Activated CD4-positive, alpha-beta T cell treated with anti-CD3 and anti-CD28 coated beads, Interleukin-2, amount 10 ng/mL, durations not matched to agents 24 days and 14 days (primary cell): ENCODE measurements around the gene NFIX. TPM values are rescaled to one million over a fixed set of nuclear protein-coding genes. Genes with fewer than 3 reads are reported as not detected.

ENCODE experiments used
- DNase-seq: peaks from one replicate; pipeline ENCODE4 v3.0.0; 2022
- H3K27ac Mint-ChIP-seq: one replicate; pipeline ENCODE4 v1.8.0; 2022; ENCODE audit warnings: mild to moderate bottlenecking, mixed read lengths
- H3K27me3 Mint-ChIP-seq: one replicate; pipeline ENCODE4 v1.8.0; 2022; ENCODE audit warnings: mixed read lengths
- H3K36me3 Mint-ChIP-seq: one replicate; pipeline ENCODE4 v1.8.0; 2022; ENCODE audit warnings: low read depth, mild to moderate bottlenecking, mixed read lengths
- H3K4me1 Mint-ChIP-seq: one replicate; pipeline ENCODE4 v1.8.0; 2021; ENCODE audit warnings: mixed read lengths
- H3K4me3 Mint-ChIP-seq: one replicate; pipeline ENCODE4 v1.8.0; 2022; ENCODE audit warnings: mild to moderate bottlenecking, moderate library complexity, mixed read lengths
- H3K9me3 Mint-ChIP-seq: one replicate; pipeline ENCODE4 v1.8.0; 2021; ENCODE audit warnings: mixed read lengths
- intact Hi-C: fragments of 100-400 bp; cut with micrococcal nuclease; formaldehyde crosslinking; loops from one replicate; pipeline ENCODE4 v1.15.1; 2023
- total RNA-seq: library from RNA; stranded (reverse); gene quantifications from 2 replicates; pipeline ENCODE4 v1.2.3, GENCODE V29; 2022

NFIX gene
- total RNA-seq, 1 donor from 2014 or later: 8.3 TPM

DNA sequence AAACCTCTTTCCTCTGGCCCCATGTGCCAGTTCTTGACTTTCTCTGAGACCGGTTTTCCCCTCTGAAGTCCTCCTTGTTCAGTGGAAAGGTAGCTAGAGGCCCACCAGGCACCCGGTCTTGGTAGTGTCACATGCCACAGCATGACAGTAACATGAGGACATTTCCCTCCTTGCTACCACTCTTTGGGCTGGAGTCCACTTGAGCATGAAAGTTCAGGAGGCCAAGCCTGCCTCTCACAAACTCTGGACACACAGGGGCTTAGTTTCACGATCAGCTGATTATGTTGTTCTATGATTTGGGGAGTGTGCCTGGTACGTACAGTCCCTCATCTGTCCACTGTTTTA lies 45.6 kb downstream of the NFIX start:
- Mint-ChIP-seq H3K4me1 (peaks cover 20% of the 10 kb centered on the region), H3K36me3 (no peaks in the 10 kb centered on the region), H3K9me3 (no peaks in the 10 kb centered on the region), H3K27me3 (no peaks in the 10 kb centered on the region), H3K27ac (no peak overlapping the region), H3K4me3 (no peak overlapping the region)
- no peak for DNase-seq
- intact Hi-C loops: no loop called here

DNA sequence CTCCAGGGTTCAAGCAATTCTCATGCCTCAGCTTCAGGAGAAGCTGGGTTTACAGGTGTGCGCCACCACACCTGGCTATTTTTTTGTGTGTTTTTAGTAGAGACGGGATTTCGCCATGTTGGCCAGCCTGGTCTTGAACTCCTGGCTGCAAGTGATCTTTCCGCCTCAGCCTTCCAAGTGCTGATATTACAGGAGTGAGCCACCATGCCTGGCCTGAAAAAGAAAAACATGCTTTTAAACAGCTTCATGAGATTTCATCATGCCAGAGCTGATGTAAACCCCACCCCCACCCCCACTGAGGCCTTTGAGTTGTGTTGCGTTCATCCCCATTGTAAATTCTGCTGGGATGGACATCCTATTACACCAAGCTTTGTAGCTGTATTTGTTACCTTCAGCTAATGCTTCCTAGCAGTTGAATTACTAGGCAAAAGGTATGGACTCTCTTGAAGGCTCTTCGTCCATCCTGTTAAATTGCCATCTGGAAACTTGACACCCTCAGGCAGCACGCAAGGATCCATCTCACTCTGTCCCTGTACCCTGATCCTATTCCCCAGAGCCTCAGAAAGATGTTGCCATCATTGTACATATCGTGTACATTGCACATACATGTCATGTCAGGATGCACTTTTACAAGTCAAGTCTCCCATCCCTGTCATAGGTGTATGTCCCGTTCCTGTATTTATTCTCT lies 47.3 kb downstream of the NFIX start:
- Mint-ChIP-seq H3K27ac (no peak overlapping the region), H3K4me3 (no peak overlapping the region)

DNA sequence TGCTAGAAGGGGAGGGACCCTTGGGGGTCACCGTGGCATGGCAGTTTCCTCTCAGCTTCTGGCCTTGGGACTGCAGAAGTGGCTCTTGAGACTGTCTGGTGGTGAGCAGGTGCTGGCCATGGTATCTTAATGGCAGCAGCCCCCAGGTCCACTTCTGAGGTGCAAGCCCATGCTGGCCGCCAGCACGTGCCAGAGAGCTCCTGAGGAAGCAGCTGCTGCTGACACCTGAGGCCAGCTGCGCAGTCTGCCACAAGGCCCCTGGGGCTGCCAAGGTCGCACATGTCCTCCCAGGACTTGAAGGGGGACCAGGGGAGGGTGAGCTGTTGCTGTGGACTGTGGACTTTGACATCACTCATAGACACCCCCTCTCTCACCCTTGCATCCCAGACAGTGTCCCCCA lies 48.0 kb downstream of the NFIX start:
- peaks cover 5% of the 10 kb centered on the region for H3K27me3 Mint-ChIP-seq
- H3K4me1 Mint-ChIP-seq: peaks cover 17% of the 10 kb centered on the region
- no peak overlapping the region for H3K27ac Mint-ChIP-seq
- H3K9me3 Mint-ChIP-seq: no peaks in the 10 kb centered on the region
- no peak overlapping the region for H3K4me3 Mint-ChIP-seq
- DNase-seq: no peak
- intact Hi-C loops: no loop called here
- H3K36me3 Mint-ChIP-seq: no peaks in the 10 kb centered on the region

More for the DNA sequence above, 47.3 kb downstream of the NFIX start:
- Mint-ChIP-seq H3K9me3 (no peaks in the 10 kb centered on the region), H3K4me1 (peaks cover 17% of the 10 kb centered on the region), H3K27me3 (peaks cover 3% of the 10 kb centered on the region), H3K36me3 (no peaks in the 10 kb centered on the region)
- intact Hi-C loops: no loop called here
- DNase-seq: no peak

DNA sequence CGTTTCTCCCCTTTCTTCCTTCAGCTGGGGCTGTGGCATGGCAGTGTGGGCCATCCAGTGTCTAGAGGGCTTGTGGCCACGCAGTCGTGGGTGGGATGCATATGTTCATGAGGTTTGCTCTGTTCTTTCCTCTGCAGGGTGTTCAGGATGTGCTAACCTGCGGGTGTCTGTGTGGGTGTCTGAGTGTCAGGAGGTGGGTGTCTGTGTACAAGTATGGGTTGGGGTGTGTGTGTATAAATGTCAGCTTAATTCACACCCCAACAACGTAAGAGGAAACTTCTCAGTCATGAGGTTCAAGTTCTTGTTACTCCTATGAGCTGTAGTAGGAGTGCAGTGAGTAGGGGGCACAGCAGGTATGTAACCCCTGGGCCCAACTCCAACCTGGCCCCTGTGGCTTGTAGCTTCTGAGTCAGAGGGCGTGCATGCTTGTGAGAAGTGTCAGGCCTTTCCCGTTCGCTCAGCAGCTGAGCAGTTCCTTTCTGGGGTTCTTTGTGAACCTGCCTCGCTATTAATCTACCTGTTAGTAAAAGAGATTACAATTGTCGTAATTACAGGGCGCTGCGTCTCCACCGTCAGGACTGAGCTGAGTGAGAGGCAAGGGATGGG lies 49.1 kb downstream of the NFIX start:
- DNase-seq: no peak
- H3K27me3 Mint-ChIP-seq: peaks cover 5% of the 10 kb centered on the region
- no peaks in the 10 kb centered on the region for H3K36me3 Mint-ChIP-seq
- peak overlapping the region; percentile 7 for H3K4me3 Mint-ChIP-seq
- H3K4me1 Mint-ChIP-seq: peaks cover 17% of the 10 kb centered on the region
- no peaks in the 10 kb centered on the region for H3K9me3 Mint-ChIP-seq
- intact Hi-C loops: no loop called here
- peak overlapping the region; percentile 36 for H3K27ac Mint-ChIP-seq

DNA sequence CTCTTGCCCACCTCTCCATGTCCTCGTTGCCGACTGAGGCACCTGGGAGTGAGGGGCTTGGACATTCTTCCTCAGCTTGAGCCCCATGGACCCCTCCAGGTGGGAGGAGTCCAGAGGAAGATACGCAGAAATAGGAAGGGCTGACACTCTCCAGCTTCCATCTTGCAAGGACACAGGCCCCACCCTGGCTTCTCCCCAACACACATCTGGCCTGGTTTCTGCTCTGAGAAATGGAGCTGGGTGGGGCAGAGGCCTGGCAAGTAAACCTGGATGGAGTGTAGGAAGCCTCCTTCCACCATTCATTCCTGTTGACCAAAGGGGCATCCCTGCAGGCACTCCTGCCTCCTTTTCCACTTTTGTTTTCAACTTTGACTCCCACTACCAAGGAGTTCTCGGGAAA lies 50.5 kb downstream of the NFIX start:
- no peak overlapping the region for H3K4me3 Mint-ChIP-seq
- DNase-seq: no peak
- peaks cover 17% of the 10 kb centered on the region for H3K4me1 Mint-ChIP-seq
- no peaks in the 10 kb centered on the region for H3K9me3 Mint-ChIP-seq
- H3K27ac Mint-ChIP-seq: no peak overlapping the region
- intact Hi-C loops: no loop called here
- H3K27me3 Mint-ChIP-seq: peaks cover 9% of the 10 kb centered on the region
- no peaks in the 10 kb centered on the region for H3K36me3 Mint-ChIP-seq

DNA sequence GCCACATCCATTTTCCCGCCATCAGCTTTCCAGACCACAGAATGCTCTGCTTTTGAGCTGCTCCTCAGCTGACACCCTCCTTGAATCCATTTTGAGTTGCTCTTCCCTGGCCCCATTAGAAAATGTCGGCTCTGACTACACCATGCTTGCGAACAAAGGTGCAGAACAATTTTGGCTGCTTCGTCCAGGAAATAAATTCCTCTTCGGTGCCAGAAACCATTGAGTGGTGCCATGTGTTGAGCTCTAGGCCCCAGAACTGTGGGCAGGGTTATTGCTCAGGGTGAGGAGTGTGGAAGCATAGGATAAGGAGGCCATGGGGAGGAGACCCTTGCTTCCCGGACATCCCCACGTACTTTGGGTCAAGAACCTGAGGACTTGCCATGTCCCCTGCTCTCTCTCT lies 52.1 kb downstream of the NFIX start:
- no peak overlapping the region for H3K4me3 Mint-ChIP-seq
- intact Hi-C loops: no loop called here
- H3K36me3 Mint-ChIP-seq: no peaks in the 10 kb centered on the region
- peaks cover 24% of the 10 kb centered on the region for H3K4me1 Mint-ChIP-seq
- H3K27ac Mint-ChIP-seq: no peak overlapping the region
- H3K9me3 Mint-ChIP-seq: no peaks in the 10 kb centered on the region
- peaks cover 15% of the 10 kb centered on the region for H3K27me3 Mint-ChIP-seq
- no peak for DNase-seq

DNA sequence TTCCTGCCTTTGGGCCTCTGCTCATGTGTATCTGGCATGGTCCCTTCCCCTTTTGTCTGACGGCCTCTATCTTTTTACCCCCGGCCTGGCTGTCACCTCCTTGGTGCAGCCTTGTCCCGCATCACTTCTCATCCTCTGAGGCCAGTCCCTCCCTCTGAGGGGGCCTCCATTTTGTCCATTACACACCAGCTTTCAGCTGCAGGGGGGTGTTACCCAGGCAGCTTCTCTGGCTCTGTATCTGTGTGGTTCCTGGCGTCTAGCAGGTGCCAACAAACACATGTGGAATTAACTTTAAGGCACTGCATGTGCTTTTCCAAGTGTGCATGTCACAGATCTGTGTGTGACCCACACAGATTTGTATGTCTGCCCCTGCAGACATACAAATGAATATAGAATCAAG lies 55.0 kb downstream of the NFIX start:
- Mint-ChIP-seq H3K4me3 (no peak overlapping the region), H3K27me3 (peaks cover 20% of the 10 kb centered on the region), H3K4me1 (peaks cover 6% of the 10 kb centered on the region), H3K27ac (no peak overlapping the region), H3K9me3 (no peaks in the 10 kb centered on the region), H3K36me3 (no peaks in the 10 kb centered on the region)
- DNase-seq: no peak
- intact Hi-C loops: no loop called here

DNA sequence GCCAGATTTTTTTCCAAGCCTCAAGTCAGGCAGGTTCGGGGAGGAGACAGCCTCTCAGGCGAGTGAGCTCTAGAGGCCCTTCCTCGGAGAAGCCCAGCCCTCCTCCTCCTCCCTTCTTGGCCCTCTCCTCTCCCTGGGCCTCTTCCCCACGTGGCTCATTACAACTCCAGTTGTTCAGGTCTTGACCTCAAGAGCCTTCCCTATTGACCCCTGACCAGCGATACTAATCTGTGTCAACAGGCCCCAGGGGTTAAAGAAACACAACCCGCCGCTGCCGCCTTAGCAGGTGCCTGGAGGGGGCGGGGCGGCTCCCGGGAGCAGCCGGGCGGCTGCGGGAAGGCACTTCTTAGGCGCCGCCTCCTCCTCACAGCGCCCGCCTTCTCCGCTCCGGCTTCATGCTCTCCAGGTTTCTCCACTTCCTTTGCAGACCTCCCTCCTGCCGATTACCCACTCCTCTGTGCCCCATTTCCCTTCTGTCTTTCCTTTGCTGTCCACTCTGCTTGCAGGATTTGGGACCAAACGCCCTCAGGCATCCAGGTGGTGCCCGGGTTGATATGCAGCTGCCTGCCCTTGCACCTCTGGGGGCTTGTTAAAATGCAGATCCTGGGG lies 56.4 kb downstream of the NFIX start:
- Mint-ChIP-seq H3K27ac (peak overlapping the region; percentile 56), H3K9me3 (no peaks in the 10 kb centered on the region), H3K27me3 (peaks cover 22% of the 10 kb centered on the region), H3K4me1 (peaks cover 6% of the 10 kb centered on the region), H3K36me3 (no peaks in the 10 kb centered on the region), H3K4me3 (peak overlapping the region; percentile 71)
- DNase-seq: peak; percentile 76
- intact Hi-C loops: no loop called here

DNA sequence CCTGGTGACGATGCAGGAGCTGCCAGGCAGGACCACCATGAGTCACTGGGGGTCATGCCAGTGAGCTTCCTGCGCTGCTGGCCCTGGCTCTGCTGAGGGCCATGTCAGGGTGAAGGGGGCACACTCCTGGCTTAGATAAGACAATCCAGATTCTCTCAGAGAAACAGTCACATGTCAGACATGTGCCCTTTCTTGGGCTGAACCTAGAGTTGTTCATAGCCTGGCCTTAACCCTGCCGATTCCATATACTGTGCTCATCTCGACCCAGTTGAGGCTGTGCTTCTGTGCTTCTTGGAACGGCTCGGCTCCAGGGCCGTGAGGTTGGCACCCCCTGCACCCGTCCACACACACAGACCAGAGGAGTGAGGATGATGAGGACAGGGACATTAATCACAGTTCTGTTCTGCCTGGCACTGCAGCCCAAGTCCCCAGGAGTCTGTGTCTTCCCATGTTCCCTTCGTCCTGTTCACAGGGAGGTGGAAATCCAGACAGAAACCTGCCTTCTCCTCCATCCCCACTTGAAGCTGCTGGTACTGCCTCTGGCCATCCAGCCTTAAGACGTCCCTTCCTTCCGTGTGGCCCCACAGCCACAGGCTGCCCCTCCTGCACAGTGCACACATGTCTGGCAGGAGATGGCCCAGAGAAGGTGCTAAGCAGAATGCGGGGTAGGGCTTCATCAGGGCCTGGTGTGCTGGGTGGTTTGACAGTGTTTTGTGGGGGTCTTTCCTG lies 57.3 kb downstream of the NFIX start:
- H3K9me3 Mint-ChIP-seq: no peaks in the 10 kb centered on the region
- DNase-seq: no peak
- intact Hi-C loops: no loop called here
- no peaks in the 10 kb centered on the region for H3K36me3 Mint-ChIP-seq
- H3K4me3 Mint-ChIP-seq: no peak overlapping the region
- peak overlapping the region; percentile 29 for H3K27ac Mint-ChIP-seq
- H3K4me1 Mint-ChIP-seq: peaks cover 6% of the 10 kb centered on the region
- peaks cover 19% of the 10 kb centered on the region for H3K27me3 Mint-ChIP-seq

DNA sequence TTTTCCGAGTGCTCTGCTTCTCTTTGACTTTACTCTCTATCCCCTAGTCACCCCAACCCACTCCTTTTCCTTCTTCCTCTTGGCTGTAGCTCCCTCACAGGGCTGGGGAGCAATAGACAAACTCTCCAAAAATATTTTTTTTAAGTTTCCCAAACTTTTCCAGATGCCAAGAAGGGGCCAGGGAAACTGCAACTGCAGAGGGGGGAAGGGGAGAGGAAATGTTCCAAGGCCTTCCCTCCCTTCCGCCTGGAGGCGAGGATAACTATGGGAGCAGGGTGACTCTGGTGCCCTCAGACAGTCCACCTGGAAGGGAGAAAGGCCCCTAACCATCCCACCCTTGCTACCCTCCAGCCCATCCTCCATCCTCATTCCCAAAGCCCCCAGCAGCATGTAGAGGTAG lies 58.0 kb downstream of the NFIX start:
- intact Hi-C loops: no loop called here
- H3K9me3 Mint-ChIP-seq: no peaks in the 10 kb centered on the region
- H3K27ac Mint-ChIP-seq: no peak overlapping the region
- peaks cover 16% of the 10 kb centered on the region for H3K27me3 Mint-ChIP-seq
- no peak overlapping the region for H3K4me3 Mint-ChIP-seq
- H3K36me3 Mint-ChIP-seq: no peaks in the 10 kb centered on the region
- DNase-seq: no peak
- peaks cover 6% of the 10 kb centered on the region for H3K4me1 Mint-ChIP-seq

DNA sequence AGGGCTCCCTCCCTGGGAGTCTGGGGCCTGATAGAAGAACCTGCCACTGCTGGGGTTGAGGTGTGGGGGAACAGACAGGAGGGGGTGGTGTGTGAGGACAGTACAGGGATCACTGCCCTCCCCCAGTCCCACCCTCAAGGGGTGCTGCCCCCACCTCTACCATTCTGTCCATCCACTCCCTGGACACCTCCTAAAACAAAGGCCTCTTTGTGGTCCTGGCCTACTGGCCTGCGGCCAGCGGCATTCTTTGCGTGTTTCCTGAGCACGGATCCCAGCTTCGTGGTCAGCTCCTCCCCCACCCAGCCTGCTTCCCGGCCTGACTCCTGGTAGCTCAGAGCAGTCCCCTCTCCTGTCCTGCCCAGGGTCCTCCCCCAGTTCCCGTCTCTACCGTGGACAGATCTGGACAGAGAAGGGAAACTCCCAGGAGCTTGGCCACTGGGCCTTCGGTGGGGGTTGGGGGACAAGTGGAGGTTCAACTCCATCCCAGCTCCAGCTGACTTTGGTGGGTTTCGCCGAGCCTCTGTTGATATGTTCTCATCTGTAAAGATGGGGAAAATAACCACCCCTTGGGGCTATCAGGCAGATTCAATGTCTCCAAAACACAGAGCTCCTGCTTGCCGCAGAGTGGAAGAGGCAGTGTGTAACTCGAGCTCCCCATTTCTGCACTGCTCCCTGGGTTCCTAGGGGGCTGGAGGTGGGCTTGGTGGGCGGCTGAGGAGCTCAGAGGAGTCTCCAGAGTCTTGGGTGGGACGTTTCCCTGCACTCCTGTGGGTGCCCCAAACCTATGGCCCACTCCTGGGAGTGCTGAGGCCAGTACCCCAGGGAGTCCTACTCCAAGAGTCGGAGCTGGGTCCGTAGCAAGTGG lies 58.7 kb downstream of the NFIX start:
- H3K36me3 Mint-ChIP-seq: no peaks in the 10 kb centered on the region
- H3K27me3 Mint-ChIP-seq: peaks cover 16% of the 10 kb centered on the region
- H3K4me3 Mint-ChIP-seq: no peak overlapping the region
- no peak for DNase-seq
- H3K27ac Mint-ChIP-seq: no peak overlapping the region
- intact Hi-C loops: no loop called here
- peaks cover 6% of the 10 kb centered on the region for H3K4me1 Mint-ChIP-seq
- H3K9me3 Mint-ChIP-seq: no peaks in the 10 kb centered on the region

DNA sequence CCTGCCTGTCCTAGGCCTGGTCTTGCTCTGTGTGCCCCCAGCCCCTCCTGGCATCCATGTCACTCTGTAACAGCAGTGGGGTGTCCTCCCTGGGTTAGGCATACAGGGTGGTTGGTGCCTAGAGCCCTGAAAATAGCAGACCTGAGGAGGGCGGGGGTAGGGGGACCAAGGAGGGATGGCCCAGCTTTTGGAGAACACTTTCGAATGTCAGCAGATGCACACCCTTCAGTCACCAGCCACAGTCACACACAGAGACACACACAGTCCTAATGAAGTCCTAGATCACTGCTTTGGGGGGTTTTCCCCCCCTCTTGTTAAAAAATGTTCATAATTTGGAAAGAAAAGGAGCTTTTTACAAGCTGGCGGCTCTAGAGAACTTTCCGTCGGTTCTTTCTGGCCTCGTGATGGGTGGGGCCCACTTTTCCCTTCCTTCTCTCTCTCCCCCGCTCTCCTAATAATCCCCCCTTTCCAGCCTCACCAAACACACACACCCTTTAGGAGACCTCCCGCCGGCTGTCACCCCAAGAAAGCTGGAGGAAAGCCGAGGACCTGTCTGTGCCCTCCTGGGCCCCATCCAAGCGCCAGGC lies 59.4 kb downstream of the NFIX start:
- H3K36me3 Mint-ChIP-seq: no peaks in the 10 kb centered on the region
- H3K27ac Mint-ChIP-seq: no peak overlapping the region
- peaks cover 20% of the 10 kb centered on the region for H3K27me3 Mint-ChIP-seq
- H3K4me3 Mint-ChIP-seq: no peak overlapping the region
- H3K4me1 Mint-ChIP-seq: peaks cover 6% of the 10 kb centered on the region
- intact Hi-C loops: no loop called here
- no peaks in the 10 kb centered on the region for H3K9me3 Mint-ChIP-seq
- no peak for DNase-seq
